Dedifferentiated amniotic fluid mesenchymal stem cell (primary cell): ENCODE results near the gene RASSF1.
"Not testable (repeated sequence)": the region's sequence is repeated elsewhere in the genome, so short reads cannot be mapped to it uniquely, and the experiment has no call there.

Experiments
- DNase-seq: peaks from one replicate; pipeline ENCODE4 v3.0.0-alpha.2; 2016; ENCODE audit errors: extremely low spot score

The RASSF1 gene

GRCh38 chr3:50323614-50324199 lies 16.9 kb downstream of the RASSF1 start:
- DNase-seq, result no peak

DNA sequence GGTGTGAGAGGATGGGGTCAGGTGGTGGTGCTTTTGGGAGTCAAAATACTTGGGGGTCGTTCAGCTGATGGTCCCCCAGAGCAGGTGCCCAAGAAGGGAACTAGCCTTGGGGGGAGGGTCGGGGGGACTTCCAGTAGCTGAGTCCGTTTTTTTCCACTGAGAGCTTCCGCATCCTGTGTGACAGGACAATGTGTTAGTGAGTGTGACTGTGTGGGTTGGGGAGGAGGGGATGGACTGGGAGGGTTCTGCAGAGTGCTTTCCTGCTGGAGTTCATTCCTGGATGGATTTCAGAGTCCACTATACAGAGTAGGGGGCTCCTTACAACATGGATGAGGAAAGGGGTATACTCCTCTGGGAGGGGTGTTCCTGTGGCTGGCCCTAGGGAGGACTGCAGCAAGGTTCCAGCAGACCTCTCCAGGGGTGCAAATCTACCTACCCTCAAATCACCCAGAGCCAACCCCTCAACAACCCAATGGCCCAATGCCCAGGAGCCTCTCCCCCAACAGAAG lies 17.5 kb downstream of the RASSF1 start:
- no peak for DNase-seq

DNA sequence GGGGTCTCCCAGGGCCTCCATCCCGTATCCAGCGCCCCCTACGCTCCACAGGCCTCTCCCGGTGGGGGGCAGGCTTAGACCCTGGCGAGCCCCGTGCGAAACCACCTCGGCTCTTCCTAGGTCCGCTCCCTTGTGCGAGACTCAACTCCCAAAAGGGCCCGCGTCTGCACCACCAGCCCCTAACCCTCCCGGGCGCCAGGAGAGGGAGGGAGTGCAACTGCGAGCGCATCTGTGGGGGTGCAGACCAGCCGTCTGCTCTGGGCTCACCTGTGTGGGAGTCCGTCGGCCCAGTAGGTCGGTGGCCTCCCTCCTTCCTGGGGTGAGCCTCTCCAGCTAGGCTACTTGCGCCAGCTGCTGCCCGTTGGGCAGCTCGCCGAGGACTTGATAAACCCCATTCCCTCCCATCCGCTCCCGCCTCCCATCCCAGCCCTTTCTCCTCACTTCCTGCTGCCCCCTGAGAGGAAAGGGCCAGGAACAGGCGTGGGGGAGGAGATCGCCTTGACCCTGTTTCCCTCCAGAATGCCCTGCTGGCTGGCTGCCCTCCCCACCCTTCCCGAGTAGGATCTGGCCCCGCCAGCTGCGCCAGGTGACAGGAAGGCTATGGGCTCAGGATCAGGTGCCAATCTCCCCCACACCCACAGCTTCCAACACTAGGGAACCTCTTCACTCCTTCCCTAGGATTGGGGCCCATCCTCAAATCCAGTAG lies 18.1 kb downstream of the RASSF1 start, which contains the start of gene HYAL2:
Gene HYAL2 (minus strand): TSS at position 360 of the 706 bp plus-strand sequence. CDS start 2,256 bp downstream, outside the sequence.
- no peak for DNase-seq

DNA sequence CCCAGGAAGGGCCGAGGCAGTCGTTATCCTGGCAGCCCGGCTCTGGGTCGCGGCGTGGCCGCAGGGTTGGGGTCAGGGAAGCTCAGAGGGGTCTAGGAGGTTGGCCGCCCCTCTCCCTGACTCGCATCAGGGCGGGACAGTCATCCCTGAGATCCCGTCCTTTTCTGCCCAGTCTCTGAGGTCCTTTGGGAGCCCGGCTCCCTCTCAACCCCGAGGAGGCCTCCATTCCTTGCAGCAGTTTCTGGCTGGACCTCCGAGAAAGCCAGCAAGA lies 18.6 kb downstream of the RASSF1 start:
- no peak for DNase-seq

GRCh38 chr3:50321336-50322114 lies 19.1 kb downstream of the RASSF1 start:
- peak; percentile 81 for DNase-seq

DNA sequence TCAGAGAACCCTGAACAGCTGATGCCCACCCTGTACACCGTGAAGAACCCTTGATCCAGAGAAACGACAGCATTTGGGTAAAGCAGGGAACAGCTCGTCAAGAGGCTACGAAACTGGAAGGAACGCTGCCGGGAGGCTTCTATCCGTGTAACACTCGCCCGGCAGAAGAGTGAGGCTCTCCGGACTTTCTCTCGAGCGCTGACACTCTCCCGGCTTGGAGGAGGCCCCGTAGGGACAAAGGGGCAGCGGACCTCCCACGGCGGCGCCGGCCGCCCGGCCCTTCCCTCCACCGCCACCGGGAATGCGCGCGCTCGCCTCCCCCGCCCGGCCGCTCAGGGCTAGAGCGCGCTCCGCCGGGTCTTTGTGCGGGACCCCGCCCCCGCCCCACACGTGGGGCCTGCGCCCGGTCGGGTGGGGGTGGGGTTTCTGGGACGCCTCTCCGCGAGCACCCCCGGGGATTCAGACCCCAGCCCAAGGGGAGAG lies 19.7 kb downstream of the RASSF1 start:
- DNase-seq, result peak; percentile 52

DNA sequence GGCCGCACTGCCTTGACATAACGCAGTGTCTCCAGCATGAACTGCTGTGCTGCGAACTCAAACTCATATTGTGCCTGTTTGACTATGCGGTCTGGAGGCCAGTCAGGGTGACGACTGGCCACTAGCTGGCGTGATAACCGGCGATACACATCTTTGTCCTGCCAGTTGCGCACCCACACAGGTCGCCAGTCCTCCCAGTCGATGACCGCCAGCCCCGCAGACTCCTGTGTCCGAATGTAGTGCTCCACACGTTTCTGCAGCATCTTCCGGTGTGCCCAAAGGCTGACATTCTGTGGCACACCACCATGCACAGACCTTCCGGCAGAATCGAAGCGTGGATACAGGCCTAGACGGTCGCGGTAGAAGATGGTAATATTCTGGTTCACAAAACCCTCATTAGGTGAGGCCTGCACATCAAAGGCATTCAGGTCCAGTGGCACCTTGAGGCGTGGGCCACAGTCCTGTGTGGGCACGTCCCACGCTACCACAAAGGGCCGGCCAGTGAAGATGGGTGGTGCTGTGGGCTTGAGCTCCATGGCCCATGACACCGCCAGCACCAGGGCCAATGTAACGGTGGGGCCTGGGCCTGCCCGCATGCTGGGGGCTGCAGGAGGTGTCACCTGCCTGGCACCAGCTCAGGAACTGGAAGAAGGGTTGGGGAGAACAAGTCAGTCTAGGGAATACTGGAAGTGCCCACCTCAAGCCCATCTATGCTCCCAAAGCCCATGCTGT lies 20.6 kb downstream of the RASSF1 start:
- no peak for DNase-seq

DNA sequence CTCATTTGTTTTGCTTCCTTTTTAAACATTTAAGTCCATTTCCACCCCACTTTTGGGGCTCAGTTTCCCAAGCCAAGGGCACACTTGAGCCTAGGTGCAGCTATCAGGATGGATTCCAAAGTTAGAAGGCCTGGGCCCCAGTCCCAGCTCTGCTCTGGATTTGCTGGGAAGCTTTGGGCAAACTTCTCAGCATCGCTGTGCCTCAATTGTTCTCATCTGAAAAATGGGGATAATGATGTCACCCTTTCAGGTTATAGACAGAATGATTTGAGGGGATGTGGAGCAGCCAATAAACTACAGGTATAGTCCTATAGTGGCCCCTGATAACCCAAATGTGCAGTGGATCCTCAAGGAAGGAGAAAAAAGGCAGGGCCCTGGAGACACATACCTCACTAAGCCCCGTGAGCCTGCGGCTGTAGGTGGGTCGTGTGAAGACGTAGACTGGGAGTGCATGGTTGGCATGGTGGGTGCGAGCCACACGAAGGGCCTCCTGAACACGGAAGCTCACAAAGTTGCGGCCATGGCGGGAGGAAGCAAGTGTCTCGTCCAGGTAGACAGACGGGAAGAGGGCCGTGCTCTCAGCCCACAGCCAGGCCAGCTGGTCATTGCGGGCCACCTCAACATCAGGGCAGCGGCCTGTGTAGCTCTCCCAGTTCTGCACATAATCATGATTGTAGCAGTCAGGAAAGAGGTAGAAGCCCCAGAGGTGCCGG lies 21.3 kb downstream of the RASSF1 start:
- DNase-seq, result no peak

DNA sequence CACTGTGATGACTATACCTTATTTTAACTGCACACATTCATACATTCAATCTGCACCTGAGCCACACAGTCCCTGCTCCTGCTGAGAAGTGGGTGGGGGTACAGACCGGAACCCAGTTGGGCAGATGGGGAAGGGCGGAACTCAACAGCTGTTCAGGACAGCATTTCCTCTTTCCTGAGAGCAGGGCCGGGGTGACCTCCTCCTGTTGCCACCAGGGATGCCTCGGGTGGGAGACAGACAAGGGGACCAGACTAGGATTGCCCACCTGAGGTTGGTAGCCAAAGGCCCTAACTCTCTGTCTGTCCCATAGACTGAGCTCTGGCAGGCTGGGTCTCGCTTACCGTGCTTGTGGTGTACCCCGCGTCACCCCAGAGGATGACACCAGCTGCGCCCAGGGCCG lies 22.0 kb downstream of the RASSF1 start:
- no peak for DNase-seq

- DNase-seq, result no peak
These were observed 22.5 kb downstream of the RASSF1 start for GRCh38 chr3:50318163-50318562.

GRCh38 chr3:50317300-50317699 lies 23.3 kb downstream of the RASSF1 start:
- no peak for DNase-seq

- no peak for DNase-seq
These were observed 23.9 kb downstream of the RASSF1 start for GRCh38 chr3:50316657-50317242.

GRCh38 chr3:50314816-50315215 lies 25.8 kb downstream of the RASSF1 start:
- DNase-seq, result no peak

- no peak for DNase-seq
These were observed 26.3 kb downstream of the RASSF1 start for GRCh38 chr3:50314342-50314741.

DNA sequence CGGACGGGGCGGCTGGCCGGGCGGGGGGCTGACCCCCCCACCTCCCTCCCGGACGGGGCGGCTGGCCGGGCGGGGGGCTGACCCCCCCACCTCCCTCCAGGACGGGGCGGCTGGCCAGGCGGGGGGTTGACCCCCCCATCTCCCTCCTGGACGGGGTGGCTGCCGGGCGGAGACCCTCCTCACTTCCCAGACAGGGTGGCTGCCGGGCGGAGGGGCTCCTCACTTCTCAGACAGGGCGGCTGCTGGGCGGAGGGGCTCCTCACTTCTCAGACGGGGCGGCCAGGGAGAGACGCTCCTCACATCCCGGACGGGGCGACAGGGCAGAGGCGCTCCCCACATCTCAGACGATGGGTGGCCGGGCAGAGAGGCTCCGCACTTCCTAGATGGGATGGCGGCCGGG lies 28.6 kb downstream of the RASSF1 start:
- DNase-seq, result not testable (repeated sequence)

GRCh38 chr3:50304601-50305000 lies 36.0 kb downstream of the RASSF1 start:
- no peak for DNase-seq

GRCh38 chr3:50303013-50303815 lies 37.4 kb downstream of the RASSF1 start, which contains the start of gene HYAL1:
Gene HYAL1, minus strand, starts transcription at chr3:50303574. Its CDS starts 618 bp downstream, at chr3:50302956.
- peak; percentile 8 for DNase-seq

GRCh38 chr3:50302095-50303012 lies 38.3 kb downstream of the RASSF1 start:
- DNase-seq, result peak; percentile 7
